K562 (cell line): ENCODE measurements around the gene CISD2. TPM values are rescaled to one million over a fixed set of nuclear protein-coding genes. Genes with fewer than 3 reads are reported as not detected.

Experiments
- ATAC-seq: fragments of 200-7000 bp; cut with Tn5 transposase; 3 replicates; pipeline ENCODE4 v1.9.1; 2020; ENCODE audit warnings: moderate library complexity
- BruUV-seq: library from RNA; stranded (reverse); fragments of 400-500 nt; replicated peaks from 2 replicates; lab custom pipeline; 2021; lab: Mats Ljungman, UMichigan
- CTCF ChIA-PET: fragments of 300-600 bp; formaldehyde crosslinking; extraction: SDS; loops from one replicate; lab custom pipeline; 2021; ENCODE audit warnings: low intra/inter-chr PET ratio; lab: Yijun Ruan, JAX
- POLR2A ChIA-PET: fragments of 300-600, 350-650 bp; sonication (Branson Sonifier 250); formaldehyde crosslinking; extraction: SDS; loops from one replicate; lab custom pipeline; 2021; ENCODE audit warnings: antibody characterized with exemption, inconsistent platforms; lab: Yijun Ruan, JAX
- DNase-seq, 4 experiments: peaks; one replicate each; pipeline versions ENCODE4 v3.0.0 to v3.0.0-alpha.2; 2011 to 2018; ENCODE audit warnings: low spot score in 3 of 4, mixed read lengths in 3 of 4; ENCODE audit errors: extremely low read depth in 1 of 4
- FAIRE-seq: peaks from 2 replicates; lab custom pipeline; 2011; peaks lifted over from hg19 to GRCh38; lab: Jason Lieb, UNC
- H2AFZ ChIP-seq: 2 replicates; pipeline ENCODE4 v1.6.0; 2011; ENCODE audit warnings: low read depth, low read length, control low read depth, inconsistent platforms
- H3K27ac ChIP-seq: fragments of 200-600 bp; 3 replicates; pipeline ENCODE4 v1.8.0; 2011; ENCODE audit warnings: low read depth, mild to moderate bottlenecking, control low read depth, inconsistent platforms, low read length, moderate library complexity, mixed read lengths; ENCODE audit errors: extremely low read depth
- H3K27me3 ChIP-seq, 2 experiments: fragments of 300-600 bp in 1 of 2; 2 replicates in 1 of 2; 3 replicates in 1 of 2; pipeline versions ENCODE4 v1.6.0 to v1.8.0; 2011; ENCODE audit warnings: inconsistent platforms in 2 of 2, low read length in 2 of 2, mild to moderate bottlenecking in 1 of 2, mixed read lengths in 1 of 2, moderate library complexity in 1 of 2; ENCODE audit not compliant: control insufficient read depth in 2 of 2, insufficient read depth in 2 of 2
- H3K36me3 ChIP-seq: fragments of 300-600 bp; 3 replicates; pipeline ENCODE4 v1.8.0; 2011; ENCODE audit warnings: mild to moderate bottlenecking, low read length, inconsistent platforms; ENCODE audit not compliant: control insufficient read depth, insufficient read depth
- H3K4me1 ChIP-seq, 2 experiments: fragments of 200-600 bp in 1 of 2; replicated peaks in 1 of 2; 2 replicates in 1 of 2; 3 replicates in 1 of 2; pipeline versions ENCODE4 v1.5.1 to v1.8.0; 2011; ENCODE audit warnings: inconsistent platforms in 2 of 2, low read length in 2 of 2, mild to moderate bottlenecking in 1 of 2, mixed read lengths in 1 of 2, moderate library complexity in 1 of 2; ENCODE audit not compliant: control insufficient read depth in 2 of 2, insufficient read depth in 2 of 2
- H3K4me2 ChIP-seq: 2 replicates; pipeline ENCODE4 v1.6.1; 2011; ENCODE audit warnings: low read length, control low read depth, inconsistent platforms, mixed read lengths; ENCODE audit not compliant: insufficient read depth
- H3K4me3 ChIP-seq: fragments of 200-600 bp; sonication (generic), shearing (Covaris generic); 2 replicates; pipeline ENCODE4 v1.5.1; 2016; ENCODE audit warnings: control low read depth, inconsistent platforms
- H3K79me2 ChIP-seq: fragments of 200-600 bp; 3 replicates; pipeline ENCODE4 v1.8.0; 2011; ENCODE audit warnings: low read length, inconsistent platforms; ENCODE audit not compliant: control insufficient read depth, insufficient read depth
- H3K9ac ChIP-seq, 2 experiments: 2 replicates each; pipeline versions ENCODE4 v1.6.0 to v1.6.1; 2011; ENCODE audit warnings: low read depth in 2 of 2, low read length in 2 of 2, control low read depth in 1 of 2, inconsistent platforms in 1 of 2, mild to moderate bottlenecking in 1 of 2, mixed read lengths in 1 of 2; ENCODE audit not compliant: insufficient read depth in 1 of 2
- H3K9me1 ChIP-seq: one replicate; pipeline ENCODE4 v1.6.0; 2011; ENCODE audit warnings: inconsistent platforms, mild to moderate bottlenecking, low read length, moderate library complexity; ENCODE audit not compliant: control insufficient read depth, insufficient read depth
- H3K9me3 ChIP-seq: replicated peaks from 2 replicates; pipeline ENCODE4 v1.5.1; 2011; ENCODE audit warnings: low read depth, low read length, inconsistent platforms; ENCODE audit not compliant: control insufficient read depth, insufficient read depth
- H4K20me1 ChIP-seq: replicated peaks from 2 replicates; pipeline ENCODE4 v1.6.1; 2011; ENCODE audit warnings: low read length, inconsistent platforms, mixed read lengths; ENCODE audit not compliant: control insufficient read depth, insufficient read depth
- AFF1 ChIP-seq, 2 experiments: fragments of 450-650 bp; IDR thresholded peaks; 2 replicates each; pipeline ENCODE4 v1.6.1; 2018; ENCODE audit warnings: mild to moderate bottlenecking in 2 of 2, low read depth in 1 of 2; ENCODE audit not compliant: partially characterized antibody in 2 of 2
- ETV5 ChIP-seq: sonication (generic); formaldehyde crosslinking; IDR thresholded peaks from 2 replicates; pipeline ENCODE4 v1.4.0; 2020; ENCODE audit warnings: low read depth, mild to moderate bottlenecking, missing genetic modification reagents
- FOSL1 ChIP-seq: fragments of 200-800 bp; sonication (Bioruptor generic); conservative IDR thresholded peaks from 2 replicates; pipeline ENCODE4 v1.6.1; 2016; ENCODE audit warnings: missing genetic modification characterization, missing compliant biosample characterization
- NR1H2 ChIP-seq: sonication (generic); formaldehyde crosslinking; IDR thresholded peaks from 2 replicates; pipeline ENCODE4 v1.4.0; 2020; ENCODE audit warnings: mild to moderate bottlenecking, missing genetic modification reagents
- RBM17 ChIP-seq: fragments of 200-400 bp; formaldehyde crosslinking; IDR thresholded peaks from 2 replicates; pipeline ENCODE4 v1.6.1; 2017; ENCODE audit warnings: low read depth, mild to moderate bottlenecking, low read length, borderline replicate concordance
- ZNF232 ChIP-seq: sonication (generic); formaldehyde crosslinking; IDR thresholded peaks from 2 replicates; pipeline ENCODE4 v1.8.0; 2022; ENCODE audit warnings: mild to moderate bottlenecking, missing genetic modification reagents
- ZNF695 ChIP-seq: fragments of 450-650 bp; formaldehyde crosslinking; IDR thresholded peaks from 2 replicates; pipeline ENCODE4 v1.4.0; 2020; ENCODE audit warnings: mild to moderate bottlenecking, moderate library complexity
- WGBS: fragments of 100-300 bp; shearing (Covaris generic); methylation state at CpG from one replicate; pipeline ENCODE4 v1.1.6; 2016; ENCODE audit warnings: low coverage, mixed read lengths; ENCODE audit not compliant: insufficient coverage; ENCODE audit errors: missing lambda C conversion rate; 5-methylcytosine and 5-hydroxymethylcytosine counted together
- in situ Hi-C: fragments of 300-500 bp; cut with MboI; formaldehyde crosslinking; loops from 4 replicates; pipeline ENCODE4 v1.15.0; 2018; ENCODE audit warnings: inconsistent platforms, mixed read lengths
- intact Hi-C: fragments of 100-400 bp; cut with micrococcal nuclease; formaldehyde crosslinking; loops from 2 replicates; pipeline ENCODE4 v1.14.2; 2022
- polyA plus RNA-seq, 8 experiments: library from polyadenylated mRNA; depleted of rRNA in 4 of 8; stranded (reverse) in 5 of 8; unstranded in 3 of 8; fragments of >200 nt; fragmentation: Nextera tagmentation in 2 of 8; fragmentation: Illumina TruSeq in 1 of 8; extraction: Ambion mirVana in 2 of 8; extraction: Trizol in 1 of 8; gene quantifications; 2 replicates each; pipeline versions ENCODE4 v1.2.1 to v1.2.3, GENCODE V29; 2011 to 2014; ENCODE audit warnings: inconsistent platforms in 1 of 8, missing spikeins in 1 of 8
- total RNA-seq, 7 experiments: library from RNA; depleted of rRNA in 6 of 7; stranded (reverse); fragments of >200 nt in 6 of 7; fragmentation: Illumina TruSeq in 2 of 7; extraction: Trizol in 2 of 7; gene quantifications; 2 replicates each; pipeline versions ENCODE4 v1.2.1 to v1.2.3, GENCODE V29; 2011 to 2021; ENCODE audit warnings: low replicate concordance in 1 of 7
- TF ChIP-seq, protein P1 (sequence below): fragments of 200-800 bp; sonication (Bioruptor generic); IDR thresholded peaks from 2 replicates; pipeline ENCODE4 v1.6.1; 2016; ENCODE audit warnings: missing genetic modification characterization, missing compliant biosample characterization
- TF ChIP-seq, protein P2 (sequence below): sonication (generic); IDR thresholded peaks from 2 replicates; pipeline ENCODE4 v1.6.1; 2016

CISD2 gene
- total and polyA plus RNA-seq, 9 of the 15 experiments (the other 6 are each of a cell fraction or from before 2014, with no cell fraction given): 37.8 to 91.4 (median 59.8) TPM

- peaks cover 32% of the 10 kb centered on the region for H3K36me3 ChIP-seq
- H3K4me2 ChIP-seq: peak overlapping the region; percentile 95
- TSS peak; percentile 85 for BruUV-seq
- H2AFZ ChIP-seq: peak overlapping the region; percentile 91
- peaks cover 22% of the 10 kb centered on the region for H4K20me1 ChIP-seq
- H3K27ac ChIP-seq: peak overlapping the region; percentile 99
- ChIA-PET CTCF (no interaction called here), POLR2A (interaction anchor here (0.7 to 5.0 kb wide), 15 partner anchors 9 to 184 kb away, joined by 3 to 48 read pairs (median 4); partner anchors contain the start of genes CISD2 and MANBA)
- no peaks in the 10 kb centered on the region for H3K9me3 ChIP-seq
- WGBS: 0% methylated on average over 4 of the region's 4 CpGs
- peak overlapping the region; percentile 99 for H3K9ac ChIP-seq
- intact Hi-C loops (loop anchor here (1.0 to 5.0 kb wide), 7 partner anchors 41 to 326 kb away; partner anchors contain the start of genes BDH2, MANBA, NFKB1 and SLC9B2), in situ Hi-C loops (no loop called here)
- no peak for FAIRE-seq
- peak overlapping the region; percentile 97 for H3K4me3 ChIP-seq
- no peak; the same call in 2 of the 3 replicates for ATAC-seq
- peaks cover 84% of the 10 kb centered on the region for H3K79me2 ChIP-seq
- H3K9me1 ChIP-seq: no peaks in the 10 kb centered on the region
- H3K4me1 ChIP-seq: peaks cover 6 to 10% of the 10 kb centered on the region in 2 experiments
- H3K27me3 ChIP-seq: no peaks in the 10 kb centered on the region
- no peak for DNase-seq
- TF ChIP-seq, protein P1, sequence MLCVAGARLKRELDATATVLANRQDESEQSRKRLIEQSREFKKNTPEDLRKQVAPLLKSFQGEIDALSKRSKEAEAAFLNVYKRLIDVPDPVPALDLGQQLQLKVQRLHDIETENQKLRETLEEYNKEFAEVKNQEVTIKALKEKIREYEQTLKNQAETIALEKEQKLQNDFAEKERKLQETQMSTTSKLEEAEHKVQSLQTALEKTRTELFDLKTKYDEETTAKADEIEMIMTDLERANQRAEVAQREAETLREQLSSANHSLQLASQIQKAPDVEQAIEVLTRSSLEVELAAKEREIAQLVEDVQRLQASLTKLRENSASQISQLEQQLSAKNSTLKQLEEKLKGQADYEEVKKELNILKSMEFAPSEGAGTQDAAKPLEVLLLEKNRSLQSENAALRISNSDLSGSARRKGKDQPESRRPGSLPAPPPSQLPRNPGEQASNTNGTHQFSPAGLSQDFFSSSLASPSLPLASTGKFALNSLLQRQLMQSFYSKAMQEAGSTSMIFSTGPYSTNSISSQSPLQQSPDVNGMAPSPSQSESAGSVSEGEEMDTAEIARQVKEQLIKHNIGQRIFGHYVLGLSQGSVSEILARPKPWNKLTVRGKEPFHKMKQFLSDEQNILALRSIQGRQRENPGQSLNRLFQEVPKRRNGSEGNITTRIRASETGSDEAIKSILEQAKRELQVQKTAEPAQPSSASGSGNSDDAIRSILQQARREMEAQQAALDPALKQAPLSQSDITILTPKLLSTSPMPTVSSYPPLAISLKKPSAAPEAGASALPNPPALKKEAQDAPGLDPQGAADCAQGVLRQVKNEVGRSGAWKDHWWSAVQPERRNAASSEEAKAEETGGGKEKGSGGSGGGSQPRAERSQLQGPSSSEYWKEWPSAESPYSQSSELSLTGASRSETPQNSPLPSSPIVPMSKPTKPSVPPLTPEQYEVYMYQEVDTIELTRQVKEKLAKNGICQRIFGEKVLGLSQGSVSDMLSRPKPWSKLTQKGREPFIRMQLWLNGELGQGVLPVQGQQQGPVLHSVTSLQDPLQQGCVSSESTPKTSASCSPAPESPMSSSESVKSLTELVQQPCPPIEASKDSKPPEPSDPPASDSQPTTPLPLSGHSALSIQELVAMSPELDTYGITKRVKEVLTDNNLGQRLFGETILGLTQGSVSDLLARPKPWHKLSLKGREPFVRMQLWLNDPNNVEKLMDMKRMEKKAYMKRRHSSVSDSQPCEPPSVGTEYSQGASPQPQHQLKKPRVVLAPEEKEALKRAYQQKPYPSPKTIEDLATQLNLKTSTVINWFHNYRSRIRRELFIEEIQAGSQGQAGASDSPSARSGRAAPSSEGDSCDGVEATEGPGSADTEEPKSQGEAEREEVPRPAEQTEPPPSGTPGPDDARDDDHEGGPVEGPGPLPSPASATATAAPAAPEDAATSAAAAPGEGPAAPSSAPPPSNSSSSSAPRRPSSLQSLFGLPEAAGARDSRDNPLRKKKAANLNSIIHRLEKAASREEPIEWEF (CRISPR knock-in tag): no peak
- TF ChIP-seq ETV5 (no peak), ZNF232 (CRISPR knock-in tag) (peak; percentile 1; the same call in 1 of the 2 replicates), NR1H2 (CRISPR knock-in tag) (0 out of 2 replicates have a peak, but pooled peaks have one; percentile 11), FOSL1 (tag) (0 out of 2 replicates have a peak, but pooled peaks have one; percentile 5), RBM17 (no peak), ZNF695 (CRISPR knock-in tag) (no peak), AFF1 (IDR thresholded peaks at IDR 0.05; ENCODE audit: low read depth in 1 of 2, partially characterized antibody in 2 of 2) (peak in 1 of 2 experiments; percentile 56)
- TF ChIP-seq, protein P2, sequence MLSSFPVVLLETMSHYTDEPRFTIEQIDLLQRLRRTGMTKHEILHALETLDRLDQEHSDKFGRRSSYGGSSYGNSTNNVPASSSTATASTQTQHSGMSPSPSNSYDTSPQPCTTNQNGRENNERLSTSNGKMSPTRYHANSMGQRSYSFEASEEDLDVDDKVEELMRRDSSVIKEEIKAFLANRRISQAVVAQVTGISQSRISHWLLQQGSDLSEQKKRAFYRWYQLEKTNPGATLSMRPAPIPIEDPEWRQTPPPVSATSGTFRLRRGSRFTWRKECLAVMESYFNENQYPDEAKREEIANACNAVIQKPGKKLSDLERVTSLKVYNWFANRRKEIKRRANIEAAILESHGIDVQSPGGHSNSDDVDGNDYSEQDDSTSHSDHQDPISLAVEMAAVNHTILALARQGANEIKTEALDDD: peak; percentile 81
Measured at GRCh38 chr4:102828497-102828808, 40.3 kb upstream of the CISD2 start.
